Panc1 (cell line): ENCODE measurements around the gene CCDC40. TPM values are rescaled to one million over a fixed set of nuclear protein-coding genes. Genes with fewer than 3 reads are reported as not detected.
"Not testable (repeated sequence)": the region's sequence is repeated elsewhere in the genome, so short reads cannot be mapped to it uniquely, and the experiment has no call there.

Source experiments
- ATAC-seq: fragments of 200-7000 bp; cut with Tn5 transposase; 2 replicates; pipeline ENCODE4 v1.9.1; 2020; ENCODE audit warnings: mild to moderate bottlenecking, moderate library complexity
- BruUV-seq: library from RNA; stranded (reverse); fragments of 400-500 nt; replicated peaks from 2 replicates; lab custom pipeline; 2021; lab: Mats Ljungman, UMichigan
- CTCF ChIA-PET: fragments of 300-600 bp; sonication (Branson Sonifier 250); formaldehyde crosslinking; loops from one replicate; lab custom pipeline; 2022; ENCODE audit warnings: antibody characterized with exemption; lab: Charles Lee
- POLR2A ChIA-PET: fragments of 300-600 bp; sonication (Branson Sonifier 250); formaldehyde crosslinking; loops from one replicate; lab custom pipeline; 2022; ENCODE audit warnings: antibody characterized with exemption; lab: Charles Lee
- DNase-seq: peaks from one replicate; pipeline ENCODE4 v3.0.0-alpha.2; 2010; ENCODE audit warnings: low read depth, low spot score
- H3K27ac ChIP-seq: 2 replicates; pipeline ENCODE4 v1.5.1; 2011; ENCODE audit warnings: mild to moderate bottlenecking, low read length, inconsistent platforms
- H3K27me3 ChIP-seq: fragments of 200-500 bp; sonication (Bioruptor generic); 2 replicates; pipeline ENCODE4 v1.6.0; 2014; ENCODE audit warnings: low read length, inconsistent platforms; ENCODE audit not compliant: control insufficient read depth, insufficient read depth
- H3K36me3 ChIP-seq: fragments of 200-500 bp; sonication (Bioruptor generic); 2 replicates; pipeline ENCODE4 v1.5.1; 2014; ENCODE audit warnings: inconsistent platforms, mild to moderate bottlenecking, low read length, moderate library complexity; ENCODE audit not compliant: control insufficient read depth, insufficient read depth
- H3K4me1 ChIP-seq: 2 replicates; pipeline ENCODE4 v1.5.1; 2011; ENCODE audit warnings: inconsistent platforms, mild to moderate bottlenecking, low read length, moderate library complexity; ENCODE audit not compliant: control insufficient read depth, insufficient read depth
- H3K4me3 ChIP-seq, 2 experiments: 2 replicates each; pipeline ENCODE4 v1.5.1; 2011 to 2012; ENCODE audit warnings: low read depth in 2 of 2, low read length in 2 of 2, mild to moderate bottlenecking in 2 of 2, inconsistent platforms in 1 of 2, moderate library complexity in 1 of 2
- H3K9me3 ChIP-seq: fragments of 200-500 bp; sonication (Bioruptor generic); 2 replicates; pipeline ENCODE4 v1.5.1; 2014; ENCODE audit warnings: low read depth, mild to moderate bottlenecking, inconsistent platforms, low read length, moderate library complexity; ENCODE audit not compliant: control insufficient read depth, insufficient read depth
- POLR2AphosphoS5 ChIP-seq: IDR thresholded peaks from 2 replicates; pipeline ENCODE4 v1.6.1; 2012; ENCODE audit warnings: mild to moderate bottlenecking, low read depth, low read length, moderate library complexity
- SIN3A ChIP-seq: IDR thresholded peaks from 2 replicates; pipeline ENCODE4 v1.6.1; 2012; ENCODE audit warnings: low read depth, mild to moderate bottlenecking, low read length, moderate library complexity, borderline replicate concordance; ENCODE audit not compliant: insufficient read depth
- TCF7L2 ChIP-seq: IDR thresholded peaks from 2 replicates; pipeline ENCODE4 v1.6.1; 2011; ENCODE audit warnings: mild to moderate bottlenecking, low read depth, low read length, inconsistent platforms
- in situ Hi-C: cut with HindIII; loops from 2 replicates; pipeline ENCODE4 v1.10.0; 2016; ENCODE audit warnings: low sequenced_read_pairs, low pct_unique_long_range_greater_than_20kb
- intact Hi-C: fragments of 100-400 bp; cut with micrococcal nuclease; formaldehyde crosslinking; loops from one replicate; pipeline ENCODE4 v1.10.0; 2022; ENCODE audit not compliant: unreplicated experiment
- total RNA-seq: library from RNA; stranded (reverse); gene quantifications from one replicate; pipeline ENCODE4 v1.2.1, GENCODE V29; 2021; ENCODE audit not compliant: unreplicated experiment
- TF ChIP-seq, protein P1 (sequence below), 2 experiments: IDR thresholded peaks; 2 replicates each; pipeline ENCODE4 v1.6.1; 2011 to 2012; ENCODE audit warnings: low read depth in 2 of 2, control low read depth in 1 of 2, low read length in 1 of 2, mild to moderate bottlenecking in 1 of 2, moderate library complexity in 1 of 2; ENCODE audit not compliant: insufficient read depth in 1 of 2

The CCDC40 gene
- total RNA-seq, 1 experiment from 2014 or later: 18.0 TPM

DNA sequence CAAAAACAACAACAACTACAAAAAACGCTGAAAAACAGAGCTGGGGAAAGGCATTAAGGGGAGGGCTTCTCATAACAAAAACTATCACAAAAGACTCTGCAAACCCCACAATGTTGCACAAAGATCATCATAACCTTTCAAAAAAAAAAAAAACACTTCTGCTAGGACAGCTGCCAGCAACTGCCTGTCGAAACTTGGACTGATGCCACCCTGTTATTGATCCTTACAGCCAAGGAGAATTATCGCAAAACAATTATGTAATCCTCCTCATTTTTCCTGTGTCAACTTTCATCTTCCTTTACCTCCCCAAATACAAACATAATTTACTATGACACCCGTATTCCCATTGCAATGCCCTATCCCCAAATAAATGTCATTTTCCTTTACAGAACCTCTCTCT lies 9.3 kb downstream of the CCDC40 start:
- H3K4me3 ChIP-seq: no peak overlapping the region
- DNase-seq: no peak
- no TSS peak for BruUV-seq
- in situ Hi-C loops (no loop called here), intact Hi-C loops (no loop called here)
- POLR2A ChIA-PET: no interaction called here
- H3K36me3 ChIP-seq: no peaks in the 10 kb centered on the region
- no peaks in the 10 kb centered on the region for H3K9me3 ChIP-seq
- H3K27me3 ChIP-seq: no peaks in the 10 kb centered on the region
- no peaks in the 10 kb centered on the region for H3K4me1 ChIP-seq
- H3K27ac ChIP-seq: no peak overlapping the region
- no peak for ATAC-seq
- CTCF ChIA-PET: no interaction called here
- TF ChIP-seq TCF7L2: no peak
- TF ChIP-seq POLR2AphosphoS5: no peak
- no peak for TF ChIP-seq SIN3A

DNA sequence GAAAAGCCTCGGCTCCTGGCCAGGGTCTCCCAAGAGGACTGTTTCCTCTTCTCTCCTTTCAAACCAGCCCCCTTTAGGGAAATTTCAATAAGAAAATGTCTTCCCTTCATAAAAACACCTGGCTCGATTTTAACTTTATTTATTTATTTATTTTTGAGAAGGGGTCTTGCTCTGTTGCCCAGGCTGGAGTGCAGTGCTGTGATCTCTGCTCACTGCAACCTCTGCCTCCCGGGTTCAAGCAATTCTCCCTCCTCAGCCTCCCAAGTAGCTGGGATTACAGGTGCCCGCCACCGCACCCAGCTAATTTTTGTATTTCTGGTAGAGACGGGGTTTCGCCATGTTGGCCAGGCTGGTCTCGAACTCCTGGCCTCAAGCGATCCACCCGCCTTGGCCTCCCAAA lies 10.3 kb downstream of the CCDC40 start:
- H3K9me3 ChIP-seq, CTCF ChIA-PET, H3K4me3 ChIP-seq, intact Hi-C loops, BruUV-seq, H3K27ac ChIP-seq, in situ Hi-C loops, H3K36me3 ChIP-seq, H3K27me3 ChIP-seq, POLR2A ChIA-PET, ATAC-seq, DNase-seq, H3K4me1 ChIP-seq: not testable (repeated sequence)

DNA sequence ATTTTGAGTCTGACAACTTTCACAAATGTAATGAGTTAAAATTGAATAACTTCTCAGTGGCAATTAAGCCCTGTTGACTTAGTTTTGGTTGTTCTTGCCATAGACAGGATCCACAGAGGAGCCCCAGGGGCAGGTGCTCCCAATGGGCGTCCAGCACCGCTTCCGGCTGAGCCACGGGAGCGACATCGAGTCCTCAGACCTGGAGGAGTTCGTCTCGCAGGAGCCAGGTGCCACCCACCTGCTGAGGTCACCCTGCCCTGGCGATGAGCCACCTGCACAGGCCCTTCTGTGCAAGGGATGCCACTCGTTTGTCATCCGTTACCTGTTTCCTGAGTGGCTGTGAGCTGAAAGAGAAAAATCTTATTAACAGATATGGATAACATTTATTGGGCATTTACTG lies 10.7 kb downstream of the CCDC40 start:
- intact Hi-C loops: no loop called here
- Histone ChIP-seq H3K4me3 (no peak overlapping the region), H3K36me3 (no peaks in the 10 kb centered on the region), H3K27ac (no peak overlapping the region), H3K9me3 (no peaks in the 10 kb centered on the region), H3K27me3 (no peaks in the 10 kb centered on the region), H3K4me1 (no peaks in the 10 kb centered on the region)
- DNase-seq: no peak
- in situ Hi-C loops: no loop called here
- TF ChIP-seq, protein P1, sequence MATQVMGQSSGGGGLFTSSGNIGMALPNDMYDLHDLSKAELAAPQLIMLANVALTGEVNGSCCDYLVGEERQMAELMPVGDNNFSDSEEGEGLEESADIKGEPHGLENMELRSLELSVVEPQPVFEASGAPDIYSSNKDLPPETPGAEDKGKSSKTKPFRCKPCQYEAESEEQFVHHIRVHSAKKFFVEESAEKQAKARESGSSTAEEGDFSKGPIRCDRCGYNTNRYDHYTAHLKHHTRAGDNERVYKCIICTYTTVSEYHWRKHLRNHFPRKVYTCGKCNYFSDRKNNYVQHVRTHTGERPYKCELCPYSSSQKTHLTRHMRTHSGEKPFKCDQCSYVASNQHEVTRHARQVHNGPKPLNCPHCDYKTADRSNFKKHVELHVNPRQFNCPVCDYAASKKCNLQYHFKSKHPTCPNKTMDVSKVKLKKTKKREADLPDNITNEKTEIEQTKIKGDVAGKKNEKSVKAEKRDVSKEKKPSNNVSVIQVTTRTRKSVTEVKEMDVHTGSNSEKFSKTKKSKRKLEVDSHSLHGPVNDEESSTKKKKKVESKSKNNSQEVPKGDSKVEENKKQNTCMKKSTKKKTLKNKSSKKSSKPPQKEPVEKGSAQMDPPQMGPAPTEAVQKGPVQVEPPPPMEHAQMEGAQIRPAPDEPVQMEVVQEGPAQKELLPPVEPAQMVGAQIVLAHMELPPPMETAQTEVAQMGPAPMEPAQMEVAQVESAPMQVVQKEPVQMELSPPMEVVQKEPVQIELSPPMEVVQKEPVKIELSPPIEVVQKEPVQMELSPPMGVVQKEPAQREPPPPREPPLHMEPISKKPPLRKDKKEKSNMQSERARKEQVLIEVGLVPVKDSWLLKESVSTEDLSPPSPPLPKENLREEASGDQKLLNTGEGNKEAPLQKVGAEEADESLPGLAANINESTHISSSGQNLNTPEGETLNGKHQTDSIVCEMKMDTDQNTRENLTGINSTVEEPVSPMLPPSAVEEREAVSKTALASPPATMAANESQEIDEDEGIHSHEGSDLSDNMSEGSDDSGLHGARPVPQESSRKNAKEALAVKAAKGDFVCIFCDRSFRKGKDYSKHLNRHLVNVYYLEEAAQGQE (IDR thresholded peaks at IDR 0.05; ENCODE audit: insufficient read depth in 1 of 2, low read depth in 2 of 2, low read length in 1 of 2): no peak
- TF ChIP-seq SIN3A (no peak), TCF7L2 (no peak)
- ChIA-PET POLR2A (no interaction called here), CTCF (no interaction called here)
- ATAC-seq: no peak
- no TSS peak for BruUV-seq

DNA sequence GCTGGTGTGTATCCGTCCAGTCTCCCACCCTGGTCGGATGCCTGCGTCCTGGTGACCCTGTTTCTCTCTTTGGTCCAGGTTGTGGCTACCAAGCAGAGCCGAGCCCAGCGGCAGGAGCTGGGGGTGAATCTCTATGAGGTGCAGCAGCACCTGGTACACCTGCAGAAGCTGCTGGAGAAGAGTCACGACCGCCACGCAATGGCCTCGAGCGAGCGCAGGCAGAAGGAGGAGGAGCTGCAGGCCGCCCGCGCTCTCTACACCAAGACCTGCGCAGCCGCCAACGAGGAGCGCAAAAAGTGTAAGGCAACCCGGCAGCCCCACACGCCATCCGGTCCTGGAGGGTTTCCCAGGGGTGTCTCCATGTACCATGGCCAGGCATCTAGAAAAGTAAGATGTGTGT lies 13.5 kb downstream of the CCDC40 start:
- TF ChIP-seq POLR2AphosphoS5 (no peak), SIN3A (no peak)
- no peak for ATAC-seq
- intact Hi-C loops: no loop called here
- in situ Hi-C loops: no loop called here
- no peaks in the 10 kb centered on the region for H3K36me3 ChIP-seq
- DNase-seq: no peak
- no peaks in the 10 kb centered on the region for H3K9me3 ChIP-seq
- peaks cover 15% of the 10 kb centered on the region for H3K4me1 ChIP-seq
- H3K4me3 ChIP-seq: no peak overlapping the region
- no peaks in the 10 kb centered on the region for H3K27me3 ChIP-seq
- POLR2A ChIA-PET: interaction anchor here (0.6 kb wide), 1 partner anchor 9 kb away, joined by 3 read pairs; no protein-coding TSS in a partner anchor
- no peak overlapping the region for H3K27ac ChIP-seq
- no TSS peak for BruUV-seq
- CTCF ChIA-PET: no interaction called here
